Stimulated activated CD4-positive, alpha-beta T cell treated with anti-CD3 and anti-CD28 coated beads, Interleukin-4, amount 100 ng/mL, for 4 hours (primary cell): ENCODE measurements around the gene BICD2.

ENCODE experiments used
- DNase-seq, 2 experiments: peaks; one replicate each; pipeline ENCODE4 v3.0.0-alpha.2; 2020

Gene BICD2

GRCh38 chr9:92747459-92748232 is 17.0 kb downstream of the BICD2 start:
- DNase-seq = no peak

GRCh38 chr9:92746567-92747458 is 17.8 kb downstream of the BICD2 start:
- no peak for DNase-seq

GRCh38 chr9:92745881-92746280 is 18.8 kb downstream of the BICD2 start:
- DNase-seq = no peak

- no peak for DNase-seq
Observed at GRCh38 chr9:92745331-92745730, 19.3 kb downstream of the BICD2 start.

GRCh38 chr9:92740969-92741368 is 23.7 kb downstream of the BICD2 start:
- no peak for DNase-seq

GRCh38 chr9:92740446-92740961 is 24.1 kb downstream of the BICD2 start:
- DNase-seq = no peak

GRCh38 chr9:92740009-92740408 is 24.6 kb downstream of the BICD2 start:
- no peak for DNase-seq

- no peak for DNase-seq
Observed at GRCh38 chr9:92739346-92739970, 25.2 kb downstream of the BICD2 start.

- DNase-seq = no peak
Observed at GRCh38 chr9:92738661-92739081, 26.0 kb downstream of the BICD2 start.

- DNase-seq = no peak
Observed at GRCh38 chr9:92737611-92738299, 26.9 kb downstream of the BICD2 start.

GRCh38 chr9:92737216-92737606 is 27.4 kb downstream of the BICD2 start:
- no peak for DNase-seq

- DNase-seq = no peak
Observed at GRCh38 chr9:92736563-92737215, 27.9 kb downstream of the BICD2 start.

- no peak for DNase-seq
Observed at GRCh38 chr9:92735636-92736562, 28.7 kb downstream of the BICD2 start.

- DNase-seq = no peak
Observed at GRCh38 chr9:92734931-92735635, 29.6 kb downstream of the BICD2 start.

- no peak for DNase-seq
Observed at GRCh38 chr9:92730897-92731296, 33.7 kb downstream of the BICD2 start.

GRCh38 chr9:92729735-92730155 is 34.9 kb downstream of the BICD2 start:
- DNase-seq = no peak

- no peak for DNase-seq
Observed at GRCh38 chr9:92728831-92729734, 35.5 kb downstream of the BICD2 start.

GRCh38 chr9:92727716-92728700 is 36.6 kb downstream of the BICD2 start:
- DNase-seq = no peak
